AG04449 (cell line): ENCODE results near the gene COA3.

ENCODE experiments used
- CTCF ChIA-PET: fragments of 350-600 bp; formaldehyde crosslinking; extraction: SDS; loops from one replicate; lab custom pipeline; 2021; ENCODE audit warnings: antibody characterized with exemption; lab: Yijun Ruan, JAX
- POLR2A ChIA-PET: fragments of 400-600, 350-600 bp; formaldehyde crosslinking; extraction: SDS; loops from one replicate; lab custom pipeline; 2020; ENCODE audit warnings: antibody characterized with exemption, inconsistent platforms; lab: Yijun Ruan, JAX
- DNase-seq: peaks from one replicate; pipeline ENCODE4 v3.0.0-alpha.2; 2010; ENCODE audit warnings: low read depth, low spot score
- H3K4me3 ChIP-seq: 2 replicates; pipeline ENCODE4 v1.5.1; 2011; ENCODE audit warnings: low read depth, mild to moderate bottlenecking, control low read depth, low read length
- CTCF ChIP-seq: IDR thresholded peaks from one replicate; pipeline ENCODE4 v1.5.1; 2011; ENCODE audit warnings: mild to moderate bottlenecking, moderate library complexity, low read length, control low read depth, inconsistent platforms; ENCODE audit not compliant: insufficient read depth; ENCODE audit errors: missing control alignments

Gene COA3

GRCh38 chr17:42754782-42755181 lies 43.7 kb downstream of the COA3 start:
- no peak for DNase-seq
- POLR2A ChIA-PET: interaction anchor here (1.3 kb wide), 1 partner anchor 19 kb away, joined by 3 read pairs; the partner anchor contains the start of gene VPS25
- no peak for TF ChIP-seq CTCF
- H3K4me3 ChIP-seq: no peak overlapping the region
- CTCF ChIA-PET: interaction anchor here (3.0 kb wide), 1 partner anchor 8 kb away, joined by 23 read pairs; no protein-coding TSS in a partner anchor

GRCh38 chr17:42751628-42752027 lies 46.9 kb downstream of the COA3 start:
- no peak overlapping the region for H3K4me3 ChIP-seq
- ChIA-PET CTCF (interaction anchor here (4.6 kb wide), 1 partner anchor 11 kb away, joined by 35 read pairs; no protein-coding TSS in a partner anchor), POLR2A (no interaction called here)
- no peak for DNase-seq
- no peak for TF ChIP-seq CTCF

GRCh38 chr17:42750739-42751344 lies 47.7 kb downstream of the COA3 start:
- DNase-seq: no peak
- ChIA-PET POLR2A (no interaction called here), CTCF (interaction anchor here (1.0 to 4.6 kb wide), 2 partner anchors 11 to 12 kb away, joined by 3 to 35 read pairs; no protein-coding TSS in a partner anchor)
- no peak for TF ChIP-seq CTCF
- no peak overlapping the region for H3K4me3 ChIP-seq

GRCh38 chr17:42748908-42749798 lies 49.4 kb downstream of the COA3 start:
- no peak overlapping the region for H3K4me3 ChIP-seq
- ChIA-PET CTCF (interaction anchor here (1.2 to 4.6 kb wide), 3 partner anchors 11 to 17 kb away, joined by 3 to 35 read pairs (median 5); no protein-coding TSS in a partner anchor), POLR2A (no interaction called here)
- no peak for TF ChIP-seq CTCF
- DNase-seq: no peak

GRCh38 chr17:42748202-42748907 lies 50.1 kb downstream of the COA3 start:
- no peak for DNase-seq
- ChIA-PET CTCF (interaction anchor here (1.3 to 4.6 kb wide), 2 partner anchors 14 to 18 kb away, joined by 3 to 35 read pairs; no protein-coding TSS in a partner anchor), POLR2A (no interaction called here)
- TF ChIP-seq CTCF: no peak
- no peak overlapping the region for H3K4me3 ChIP-seq
